ENCODE results near the gene TOMM7. TPM values are rescaled to one million over a fixed set of nuclear protein-coding genes. Genes with fewer than 3 reads are reported as not detected.

TOMM7 gene
- total RNA-seq, 1 experiment from 2014 or later: 295 TPM

- no peak overlapping the region for H3K4me3 ChIP-seq (ENCODE audit: low read depth in 2 of 2, low read length in 2 of 2)
- H3K27ac ChIP-seq (ENCODE audit: low read length): no peak overlapping the region
- ChIA-PET POLR2A (no interaction called here), CTCF (no interaction called here)
- no peak for ATAC-seq
- H3K4me1 ChIP-seq (ENCODE audit: control insufficient read depth, insufficient read depth, low read length): no peaks in the 10 kb centered on the region
- H3K27me3 ChIP-seq (ENCODE audit: control insufficient read depth, insufficient read depth, low read length): no peaks in the 10 kb centered on the region
- H3K9me3 ChIP-seq (ENCODE audit: control insufficient read depth, insufficient read depth, low read depth, low read length): no peaks in the 10 kb centered on the region
- intact Hi-C loops (cut with micrococcal nuclease; ENCODE audit: unreplicated experiment) (no loop called here), in situ Hi-C loops (cut with HindIII; ENCODE audit: low pct_unique_long_range_greater_than_20kb, low sequenced_read_pairs) (no loop called here)
- TF ChIP-seq TCF7L2 (IDR thresholded peaks at IDR 0.05; ENCODE audit: low read depth, low read length): no peak
- TF ChIP-seq POLR2AphosphoS5 (IDR thresholded peaks at IDR 0.05; ENCODE audit: low read depth, low read length): no peak
- no peak for TF ChIP-seq SIN3A (IDR thresholded peaks at IDR 0.05; ENCODE audit: borderline replicate concordance, insufficient read depth, low read depth, low read length)
- no peak for TF ChIP-seq REST (IDR thresholded peaks at IDR 0.05; ENCODE audit: insufficient read depth in 1 of 2, low read depth in 2 of 2, low read length in 1 of 2)
- DNase-seq (ENCODE audit: low read depth, low spot score): no peak
- H3K36me3 ChIP-seq (ENCODE audit: control insufficient read depth, insufficient read depth, low read length): peaks cover 1% of the 10 kb centered on the region; the same call in 1 of the 2 replicates
- no TSS peak for BruUV-seq (replicated peaks)
Observed at GRCh38 chr7:22808140-22808539, 14.5 kb downstream of the TOMM7 start.

GRCh38 chr7:22806752-22807151 lies 15.9 kb downstream of the TOMM7 start:
- TF ChIP-seq POLR2AphosphoS5 (IDR thresholded peaks at IDR 0.05; ENCODE audit: low read depth, low read length) (no peak), REST (IDR thresholded peaks at IDR 0.05; ENCODE audit: insufficient read depth in 1 of 2, low read depth in 2 of 2, low read length in 1 of 2) (no peak), TCF7L2 (IDR thresholded peaks at IDR 0.05; ENCODE audit: low read depth, low read length) (no peak), CTCF (IDR thresholded peaks at IDR 0.05) (no peak)
- in situ Hi-C loops (cut with HindIII; ENCODE audit: low pct_unique_long_range_greater_than_20kb, low sequenced_read_pairs): no loop called here
- H3K4me3 ChIP-seq (ENCODE audit: low read depth in 2 of 2, low read length in 2 of 2): no peak overlapping the region
- H3K36me3 ChIP-seq (ENCODE audit: control insufficient read depth, insufficient read depth, low read length): no peaks in the 10 kb centered on the region
- H3K4me1 ChIP-seq (ENCODE audit: control insufficient read depth, insufficient read depth, low read length): no peaks in the 10 kb centered on the region
- POLR2A ChIA-PET: interaction anchor here (0.6 kb wide), 1 partner anchor 1318 kb away, joined by 11 read pairs; no protein-coding TSS in a partner anchor
- intact Hi-C loops (cut with micrococcal nuclease; ENCODE audit: unreplicated experiment): no loop called here
- H3K27ac ChIP-seq (ENCODE audit: low read length): no peak overlapping the region
- no peaks in the 10 kb centered on the region for H3K9me3 ChIP-seq (ENCODE audit: control insufficient read depth, insufficient read depth, low read depth, low read length)
- no TSS peak for BruUV-seq (replicated peaks)
- no peaks in the 10 kb centered on the region for H3K27me3 ChIP-seq (ENCODE audit: control insufficient read depth, insufficient read depth, low read length)
- no peak for DNase-seq (ENCODE audit: low read depth, low spot score)
- no peak for ATAC-seq
- CTCF ChIA-PET: no interaction called here

All from Panc1 (cell line).